ENCODE results near the gene GAP43. TPM values are rescaled to one million over a fixed set of nuclear protein-coding genes. Genes with fewer than 3 reads are reported as not detected.

GAP43 gene
- total and polyA plus RNA-seq, 10 donors: 0.14 to 0.38 (median 0.20) TPM; not detected in 7

- Histone ChIP-seq H3K4me3 (no peak overlapping the region), H3K9me3 (no peaks in the 10 kb centered on the region), H3K36me3 (no peaks in the 10 kb centered on the region), H3K27ac (no peak overlapping the region), H3K27me3 (replicated peaks in 1 of 7) (peaks cover 0 to 81% (median 28%) of the 10 kb centered on the region in 7 donors), H3K4me1 (peaks cover 0 to 11% (median 8%) of the 10 kb centered on the region in 6 donors)
- TF ChIP-seq POLR2AphosphoS5 (IDR thresholded peaks at IDR 0.05): no peak
- no peak for TF ChIP-seq CTCF (IDR thresholded peaks at IDR 0.05 in 8 of 11, conservative IDR thresholded peaks at IDR 0.05 in 3 of 11)
- TF ChIP-seq POLR2A (IDR thresholded peaks at IDR 0.05): no peak
- WGBS, 5 donors: 57 to 67% (median 61%) methylated on average over 3 of the region's 3 CpGs
- intact Hi-C loops (cut with DNase I; ENCODE audit: low total_unique reads): no loop called here
- no peak for DNase-seq
Measured at GRCh38 chr3:115627180-115628074, 4.1 kb downstream of the GAP43 start.

- Histone ChIP-seq H3K36me3 (no peaks in the 10 kb centered on the region), H3K4me1 (peaks cover 0 to 11% (median 8%) of the 10 kb centered on the region in 6 donors), H3K27ac (no peak overlapping the region), H3K9me3 (no peaks in the 10 kb centered on the region), H3K27me3 (replicated peaks in 1 of 7) (peaks cover 0 to 80% (median 27%) of the 10 kb centered on the region in 7 donors), H3K4me3 (no peak overlapping the region)
- 50 to 73% (median 65%) methylated on average over 1 of the region's 1 CpG for WGBS, 5 donors
- intact Hi-C loops (cut with DNase I; ENCODE audit: low total_unique reads): no loop called here
- no peak for DNase-seq
- TF ChIP-seq POLR2AphosphoS5 (IDR thresholded peaks at IDR 0.05): no peak
- TF ChIP-seq POLR2A (IDR thresholded peaks at IDR 0.05): no peak
- no peak for TF ChIP-seq CTCF (IDR thresholded peaks at IDR 0.05 in 8 of 11, conservative IDR thresholded peaks at IDR 0.05 in 3 of 11)
Measured at GRCh38 chr3:115628075-115628412, 4.7 kb downstream of the GAP43 start.

GRCh38 chr3:115630850-115631249 is 7.5 kb downstream of the GAP43 start:
- H3K4me1 ChIP-seq: no peaks in the 10 kb centered on the region
- H3K27me3 ChIP-seq (replicated peaks in 1 of 7): peaks cover 0 to 64% (median 5%) of the 10 kb centered on the region in 7 donors
- no peak overlapping the region for H3K27ac ChIP-seq
- H3K9me3 ChIP-seq: no peaks in the 10 kb centered on the region
- no peak for TF ChIP-seq CTCF (IDR thresholded peaks at IDR 0.05 in 8 of 11, conservative IDR thresholded peaks at IDR 0.05 in 3 of 11)
- TF ChIP-seq POLR2AphosphoS5 (IDR thresholded peaks at IDR 0.05): no peak
- no peak for TF ChIP-seq POLR2A (IDR thresholded peaks at IDR 0.05)
- 79 to 92% (median 86%) methylated on average over 3 of the region's 3 CpGs for WGBS, 5 donors
- intact Hi-C loops (cut with DNase I; ENCODE audit: low total_unique reads): no loop called here
- H3K36me3 ChIP-seq: no peaks in the 10 kb centered on the region
- no peak for DNase-seq
- no peak overlapping the region for H3K4me3 ChIP-seq

- H3K9me3 ChIP-seq: no peaks in the 10 kb centered on the region
- peaks cover 0 to 55% (median 0%) of the 10 kb centered on the region in 7 donors for H3K27me3 ChIP-seq (replicated peaks in 1 of 7)
- TF ChIP-seq POLR2A (IDR thresholded peaks at IDR 0.05): no peak
- intact Hi-C loops (cut with DNase I; ENCODE audit: low total_unique reads): no loop called here
- H3K4me3 ChIP-seq: no peak overlapping the region
- H3K4me1 ChIP-seq: no peaks in the 10 kb centered on the region
- no peak overlapping the region for H3K27ac ChIP-seq
- DNase-seq: no peak
- no peaks in the 10 kb centered on the region for H3K36me3 ChIP-seq
Measured at GRCh38 chr3:115632026-115632425, 8.7 kb downstream of the GAP43 start.
